HK-2 (cell line): ENCODE results near the gene C20orf202.

ENCODE experiments used
- DNase-seq: peaks from one replicate; pipeline ENCODE4 v3.0.0-alpha.2; 2018; ENCODE audit not compliant: unreplicated experiment

C20orf202 gene

GRCh38 chr20:1184638-1185315, 18.5 kb upstream of the C20orf202 start, which contains the start of gene TMEM74B:
TMEM74B (minus strand) TSS chr20:1184981; CDS start chr20:1183801, 1,180 bp downstream.
- peak; percentile 38 for DNase-seq

GRCh38 chr20:1185316-1185741, 17.9 kb upstream of the C20orf202 start:
- DNase-seq = peak; percentile 51

GRCh38 chr20:1185790-1186334, 17.4 kb upstream of the C20orf202 start:
- peak; percentile 79 for DNase-seq

- DNase-seq = no peak
Observed at GRCh38 chr20:1186367-1186991, 16.8 kb upstream of the C20orf202 start.

GRCh38 chr20:1187605-1188171, 15.6 kb upstream of the C20orf202 start:
- no peak for DNase-seq

- DNase-seq = no peak
Observed at GRCh38 chr20:1188347-1188746, 14.9 kb upstream of the C20orf202 start.

- no peak for DNase-seq
Observed at GRCh38 chr20:1189827-1190226, 13.4 kb upstream of the C20orf202 start.

GRCh38 chr20:1190847-1191246, 12.4 kb upstream of the C20orf202 start:
- no peak for DNase-seq

- no peak for DNase-seq
Observed at GRCh38 chr20:1191299-1191698, 12.0 kb upstream of the C20orf202 start.

- DNase-seq = no peak
Observed at GRCh38 chr20:1195226-1195625, 8.0 kb upstream of the C20orf202 start.

GRCh38 chr20:1196634-1197033, 6.6 kb upstream of the C20orf202 start:
- no peak for DNase-seq

- no peak for DNase-seq
Observed at GRCh38 chr20:1197801-1198200, 5.5 kb upstream of the C20orf202 start.

- no peak for DNase-seq
Observed at GRCh38 chr20:1198751-1199150, 4.5 kb upstream of the C20orf202 start.

- no peak for DNase-seq
Observed at GRCh38 chr20:1199212-1199873, 3.9 kb upstream of the C20orf202 start.

GRCh38 chr20:1199964-1200363, 3.3 kb upstream of the C20orf202 start:
- no peak for DNase-seq

- DNase-seq = no peak
Observed at GRCh38 chr20:1203630-1204029, 376 bp downstream of the C20orf202 start.

- no peak for DNase-seq
Observed at GRCh38 chr20:1204113-1204512, 859 bp downstream of the C20orf202 start.

GRCh38 chr20:1204576-1204975, 1.3 kb downstream of the C20orf202 start:
- DNase-seq = no peak

- no peak for DNase-seq
Observed at GRCh38 chr20:1205802-1206201, 2.5 kb downstream of the C20orf202 start.

GRCh38 chr20:1206366-1207148, 3.3 kb downstream of the C20orf202 start:
- no peak for DNase-seq

GRCh38 chr20:1207293-1207878, 4.1 kb downstream of the C20orf202 start:
- DNase-seq = no peak
